ENCODE data around the gene GSS.

Gene GSS

DNA sequence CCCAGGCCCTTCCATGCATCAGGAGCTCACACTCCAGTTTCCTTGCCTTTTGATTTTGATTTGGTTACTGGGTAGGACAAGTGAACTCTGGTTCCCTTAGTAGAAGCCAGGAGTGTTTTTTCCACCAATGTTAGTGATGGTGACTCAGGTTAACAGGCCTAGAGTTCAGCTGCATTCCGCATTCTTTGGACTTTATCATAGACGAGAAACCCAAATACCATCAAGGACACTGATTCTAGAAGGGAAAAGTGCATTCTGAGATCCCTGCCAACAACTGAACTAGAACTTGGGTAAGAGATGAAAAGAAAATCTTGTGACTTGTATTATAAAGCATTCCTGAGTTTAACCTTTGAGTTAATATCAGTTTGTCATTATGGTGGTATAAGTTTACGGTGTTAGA, 8.9 kb downstream of the GSS start:
- DNase-seq (ENCODE audit: low spot score), result no peak

GRCh38 chr20:34945315-34946077, 10.1 kb downstream of the GSS start:
- DNase-seq (ENCODE audit: low spot score), result no peak

DNA sequence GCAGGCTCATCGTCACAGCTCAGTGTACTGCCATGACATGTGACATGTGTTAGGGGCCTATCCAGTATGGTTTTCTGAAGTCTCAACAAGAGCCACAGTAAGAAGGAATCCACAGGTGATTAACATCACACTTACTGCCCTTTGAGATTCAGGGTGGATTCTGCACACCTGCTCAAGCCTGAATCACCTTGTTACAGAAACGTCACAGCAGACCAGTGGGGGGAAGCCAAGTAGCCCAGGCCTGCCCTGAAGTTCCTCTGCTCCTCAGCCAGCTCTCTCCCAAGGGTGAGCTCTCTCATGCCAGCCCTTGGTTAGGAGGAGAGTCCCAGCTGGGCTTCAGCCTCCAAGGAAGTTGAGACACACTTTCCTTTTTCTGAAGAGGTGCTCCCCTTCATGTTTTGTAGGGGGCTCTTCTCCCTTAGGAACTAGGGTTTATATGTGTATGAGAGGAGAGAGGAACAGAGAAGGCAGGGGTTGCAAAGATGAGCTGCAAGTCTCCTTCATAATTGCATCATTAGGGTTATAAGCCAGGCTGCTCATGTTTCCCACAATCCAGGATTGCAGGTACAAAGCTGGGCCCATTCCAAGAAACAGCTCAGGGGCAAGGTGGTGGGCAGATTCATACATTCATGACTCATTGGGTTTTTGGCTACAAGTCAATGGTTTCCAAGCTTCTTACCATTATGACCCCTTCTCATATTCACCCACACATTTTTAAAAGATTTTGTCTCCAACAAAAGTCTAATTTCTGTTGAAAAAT, 11.6 kb downstream of the GSS start:
- DNase-seq (ENCODE audit: low spot score), result no peak

- no peak for DNase-seq (ENCODE audit: low spot score)
Measured at GRCh38 chr20:34942301-34942700, 13.3 kb downstream of the GSS start.

DNA sequence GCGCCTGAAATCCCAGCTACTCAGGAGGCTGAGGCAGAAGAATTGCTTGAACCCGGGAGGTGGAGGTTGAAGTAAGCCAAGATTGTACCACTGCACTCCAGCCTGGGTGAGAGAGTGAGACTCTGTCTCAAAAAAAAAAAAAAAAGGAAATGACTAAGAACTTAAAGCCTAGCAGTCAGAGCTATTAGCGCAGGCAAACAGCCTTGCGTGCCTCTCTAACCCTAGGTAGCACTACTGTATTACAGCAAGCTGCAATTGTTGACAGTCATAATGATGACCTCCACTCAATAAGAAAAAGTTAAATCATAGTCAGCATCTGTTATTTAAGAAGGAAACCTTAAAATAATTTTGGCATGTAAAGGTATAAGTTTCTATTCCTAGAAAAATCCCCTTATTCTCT, 14.4 kb downstream of the GSS start:
- DNase-seq (ENCODE audit: low spot score), result no peak

GRCh38 chr20:34940081-34940481, 15.5 kb downstream of the GSS start:
- no peak for DNase-seq (ENCODE audit: low spot score)

DNA sequence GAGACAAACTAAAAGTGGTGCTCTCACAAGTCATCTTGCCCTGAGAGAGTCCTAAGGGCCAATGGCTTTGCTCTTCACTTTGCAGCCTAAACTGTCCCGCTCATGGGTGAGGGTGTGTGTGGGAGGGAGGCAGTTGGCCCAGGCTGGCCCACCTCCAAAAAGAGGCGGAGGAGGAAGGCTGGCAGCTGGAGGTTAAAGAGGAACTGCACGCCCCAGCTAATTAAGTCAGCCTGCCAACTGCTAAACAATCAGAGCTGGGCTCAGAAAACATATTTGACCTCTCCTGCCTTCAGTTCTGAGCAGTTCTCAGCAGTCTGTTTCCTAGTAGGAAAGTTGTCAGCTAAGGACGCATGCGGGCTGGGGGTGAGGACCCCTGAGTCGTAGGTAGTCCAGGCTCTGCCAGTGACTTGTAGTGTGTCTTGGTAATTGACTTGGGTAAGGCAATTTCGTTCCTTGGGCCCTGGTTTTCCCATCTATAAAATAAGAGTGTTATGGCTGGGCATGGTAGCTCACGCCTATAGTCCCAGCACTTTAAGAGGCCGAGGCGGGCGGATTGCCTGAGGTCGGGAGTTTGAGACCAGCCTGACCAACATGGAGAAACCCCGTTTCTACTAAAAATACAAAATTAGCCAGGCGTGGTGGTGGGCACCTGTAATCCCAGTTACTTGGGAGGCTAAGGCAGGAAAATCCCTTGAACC, 17.0 kb downstream of the GSS start:
- no peak for DNase-seq (ENCODE audit: low spot score)

GRCh38 chr20:34931771-34932170, 23.8 kb downstream of the GSS start:
- no peak for DNase-seq (ENCODE audit: low spot score)

DNA sequence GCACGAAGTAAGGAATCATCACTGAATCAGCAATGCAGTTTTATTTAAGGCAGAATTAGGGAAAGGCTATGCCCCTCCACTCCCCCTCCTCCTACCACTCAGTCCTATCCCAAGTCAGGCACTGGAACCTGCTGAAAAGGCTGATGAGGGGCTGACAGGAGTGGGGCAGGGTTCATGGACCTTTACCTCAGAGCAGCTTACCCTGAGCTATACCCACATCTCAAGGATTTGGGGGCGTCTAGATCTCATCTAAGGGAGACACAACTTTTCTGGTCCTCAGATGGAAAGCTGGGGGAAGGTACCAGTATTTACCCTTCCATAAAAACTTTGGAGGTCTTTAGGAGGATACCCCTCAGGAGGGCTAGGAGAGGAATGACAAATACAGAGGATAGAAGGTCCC, 27.2 kb downstream of the GSS start:
- DNase-seq (ENCODE audit: low spot score), result no peak

- peak; percentile 30 for DNase-seq (ENCODE audit: low spot score)
Measured at GRCh38 chr20:34927736-34928135, 27.9 kb downstream of the GSS start.

DNA sequence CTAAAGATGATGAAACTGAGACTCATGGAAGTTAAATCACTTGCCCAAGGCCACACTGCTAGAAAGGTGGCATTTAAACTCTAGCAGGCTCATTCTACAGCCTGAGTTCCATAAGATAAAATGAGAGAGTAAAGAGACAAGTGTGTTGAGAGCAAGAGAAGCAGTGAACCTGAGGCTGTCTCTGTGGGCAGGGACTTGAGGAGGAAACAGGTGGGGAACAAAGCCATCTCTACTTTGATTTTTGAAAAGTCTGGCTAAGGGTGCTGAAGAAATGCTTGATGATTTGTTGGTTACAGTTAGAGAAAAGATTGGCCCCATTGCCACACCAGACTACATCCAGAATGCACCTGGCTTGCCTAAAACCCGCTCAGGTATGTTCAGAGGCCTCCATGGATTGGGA, 29.0 kb downstream of the GSS start:
- DNase-seq (ENCODE audit: low spot score), result no peak

DNA sequence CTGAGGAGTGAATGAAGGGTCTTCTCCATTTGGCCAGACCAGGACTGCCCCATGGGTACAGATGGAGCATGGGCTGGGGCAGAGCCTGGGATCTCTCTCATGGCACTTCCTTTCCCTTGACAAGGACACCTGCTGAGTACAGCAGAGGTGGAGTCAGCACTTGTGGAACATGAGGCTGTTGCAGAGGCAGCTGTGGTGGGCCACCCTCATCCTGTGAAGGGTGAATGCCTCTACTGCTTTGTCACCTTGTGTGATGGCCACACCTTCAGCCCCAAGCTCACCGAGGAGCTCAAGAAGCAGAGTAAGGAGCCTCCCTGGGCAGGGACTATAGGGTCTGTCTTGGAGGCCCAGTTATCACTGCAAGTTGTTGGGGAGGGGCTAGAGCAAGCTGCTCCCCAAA, 29.6 kb downstream of the GSS start:
- no peak for DNase-seq (ENCODE audit: low spot score)

DNA sequence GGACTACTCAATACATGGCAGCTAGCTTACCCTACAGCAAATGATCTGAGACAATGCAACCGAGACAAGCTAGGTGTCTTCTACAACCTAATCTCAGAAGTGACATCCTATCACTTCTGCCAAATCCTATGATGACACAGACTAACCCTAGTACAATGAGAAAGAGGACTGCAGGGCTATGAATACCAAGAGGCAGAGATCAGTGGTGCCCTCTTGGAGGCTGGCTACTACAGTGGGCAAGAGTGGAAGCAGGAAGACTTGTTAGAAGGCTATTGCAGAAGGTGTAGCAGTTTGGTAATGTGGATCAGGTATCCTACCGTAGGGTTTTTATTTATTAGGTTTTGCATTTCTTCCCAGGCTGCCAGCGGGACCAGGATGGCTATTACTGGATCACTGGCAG, 30.3 kb downstream of the GSS start:
- no peak for DNase-seq (ENCODE audit: low spot score)

GRCh38 chr20:34923414-34923813, 32.2 kb downstream of the GSS start:
- no peak for DNase-seq (ENCODE audit: low spot score)

DNA sequence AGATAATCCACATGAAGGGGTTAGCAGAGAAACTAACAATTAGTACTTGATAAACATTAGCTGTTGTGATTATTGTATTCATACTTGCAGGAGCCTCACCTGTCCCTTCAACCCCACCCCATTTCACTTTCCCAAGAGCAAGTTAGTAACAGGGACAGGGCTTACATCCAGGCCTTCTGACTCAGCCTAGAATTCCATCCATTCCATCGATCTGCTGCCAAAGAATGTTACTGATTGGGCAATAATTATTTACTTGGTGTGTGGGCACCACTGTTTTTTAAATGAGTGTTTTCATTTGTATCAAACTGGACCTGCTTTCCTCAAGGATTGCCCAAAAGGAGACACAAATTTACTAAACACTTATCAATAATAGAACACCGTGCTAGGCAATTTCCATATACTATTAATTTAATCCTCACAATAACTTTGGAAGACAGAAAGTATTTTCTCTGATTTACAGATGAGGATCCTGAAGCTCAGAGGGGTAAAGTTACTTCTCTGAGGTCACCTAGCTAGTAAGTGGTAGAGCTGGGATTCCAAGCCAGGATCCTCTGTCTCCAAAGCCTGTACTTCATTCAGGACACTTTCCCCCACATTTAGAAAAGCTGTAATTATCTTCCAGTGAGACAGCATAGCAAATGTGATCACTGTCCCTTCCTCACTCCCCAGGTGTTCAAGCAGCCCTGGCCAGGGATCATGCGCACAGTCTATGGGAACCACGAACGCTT, 32.8 kb downstream of the GSS start:
- DNase-seq (ENCODE audit: low spot score), result peak; percentile 87

- peak; percentile 57 for DNase-seq (ENCODE audit: low spot score)
Measured at GRCh38 chr20:34921436-34921835, 34.2 kb downstream of the GSS start.

GRCh38 chr20:34920055-34920454, 35.6 kb downstream of the GSS start:
- no peak for DNase-seq (ENCODE audit: low spot score)

- no peak for DNase-seq (ENCODE audit: low spot score)
Measured at GRCh38 chr20:34916774-34917354, 38.7 kb downstream of the GSS start.

DNA sequence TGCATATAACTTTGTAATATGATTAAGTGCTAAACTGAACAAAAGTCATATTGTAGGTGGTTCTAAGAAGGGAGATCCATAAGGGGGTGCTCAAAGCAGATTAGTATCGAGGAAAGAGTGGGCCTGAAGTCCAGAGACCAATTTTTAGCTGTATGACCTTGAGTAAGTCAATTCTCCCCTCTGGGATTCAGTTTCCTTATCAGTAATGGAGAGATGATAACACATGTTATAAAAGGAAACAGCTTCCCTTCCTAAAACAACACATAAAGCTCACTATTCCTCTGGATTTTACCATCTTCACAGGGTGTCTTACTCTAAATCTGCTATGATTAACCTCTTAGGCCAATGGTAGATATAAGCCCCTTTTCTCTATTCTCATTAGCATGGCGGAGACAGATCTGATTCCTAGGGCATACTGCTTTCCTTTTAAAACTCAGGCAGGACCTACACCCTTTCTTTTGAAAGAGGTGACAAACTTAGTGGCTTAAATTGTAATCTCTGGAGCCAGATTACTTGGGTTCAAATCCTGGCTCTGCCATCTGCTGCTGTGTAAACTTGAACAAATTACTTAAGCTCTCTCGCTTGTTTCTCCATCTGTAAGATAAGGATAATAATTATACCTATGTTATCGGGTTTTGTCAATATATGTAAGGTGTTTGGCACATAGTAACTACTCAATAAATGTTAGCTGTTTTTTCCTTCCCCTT, 39.7 kb downstream of the GSS start:
- DNase-seq (ENCODE audit: low spot score), result no peak

GRCh38 chr20:34915131-34915530, 40.5 kb downstream of the GSS start:
- no peak for DNase-seq (ENCODE audit: low spot score)

All from AG20443 (cell line).